ENCODE measurements around the gene KIF19. TPM values are rescaled to one million over a fixed set of nuclear protein-coding genes. Genes with fewer than 3 reads are reported as not detected.

The KIF19 gene
- total and polyA plus RNA-seq, 2 of the 8 experiments (the other 6 are each of a cell fraction or from before 2014, with no cell fraction given): 0.52 to 0.77 TPM

GRCh38 chr17:74383141-74383540, 57.1 kb downstream of the KIF19 start:
- H3K14ac ChIP-seq (ENCODE audit: insufficient read length): no peak overlapping the region
- no peaks in the 10 kb centered on the region for H3K27me3 ChIP-seq (replicated peaks in 1 of 4; ENCODE audit: control insufficient read depth in 3 of 4, extremely low read depth in 1 of 4, insufficient read depth in 3 of 4, low read length in 3 of 4)
- no peak overlapping the region for H4K8ac ChIP-seq (ENCODE audit: extremely low read depth, insufficient read depth, low read length)
- no peaks in the 10 kb centered on the region for H3K36me3 ChIP-seq (ENCODE audit: control insufficient read depth in 2 of 4, insufficient read depth in 4 of 4, low read length in 3 of 4)
- H3K23ac ChIP-seq (ENCODE audit: insufficient read length): no peak overlapping the region
- H4K5ac ChIP-seq (ENCODE audit: insufficient read length, low read depth, low read length): no peak overlapping the region
- H2BK15ac ChIP-seq (ENCODE audit: low read length): no peak overlapping the region
- ChIA-PET POLR2A (ENCODE audit: partially characterized antibody) (no interaction called here), CTCF (ENCODE audit: partially characterized antibody) (interaction anchor here (0.9 to 8.4 kb wide), 4 partner anchors 8 to 95 kb away, joined by 3 to 106 read pairs (median 4); partner anchors contain the start of gene GPR142)
- no peak overlapping the region for H2AK5ac ChIP-seq (ENCODE audit: low read depth, low read length)
- H4K20me1 ChIP-seq (replicated peaks in 1 of 2; ENCODE audit: control insufficient read depth in 1 of 2, insufficient read depth in 2 of 2, low read length in 2 of 2): no peaks in the 10 kb centered on the region
- peaks cover 5 to 17% (median 15%) of the 10 kb centered on the region in 4 experiments for H3K4me1 ChIP-seq (replicated peaks in 1 of 4; ENCODE audit: control insufficient read depth in 3 of 4, insufficient read depth in 4 of 4, low read length in 3 of 4)
- H3K27ac ChIP-seq (ENCODE audit: low read depth, low read length): no peak overlapping the region
- no peaks in the 10 kb centered on the region for H3K9me3 ChIP-seq (ENCODE audit: insufficient read depth in 2 of 2, low read depth in 1 of 2, low read length in 1 of 2)
- no peak overlapping the region for H4K91ac ChIP-seq (replicated peaks; ENCODE audit: insufficient read length, low read length)
- H3K4me2 ChIP-seq (ENCODE audit: insufficient read depth in 1 of 2, low read depth in 2 of 2, low read length in 2 of 2): no peak overlapping the region
- no peaks in the 10 kb centered on the region for H3K79me2 ChIP-seq (ENCODE audit: control insufficient read depth in 1 of 2, insufficient read depth in 2 of 2, low read length in 2 of 2)
- H3K56ac ChIP-seq (replicated peaks; ENCODE audit: insufficient read length, low read depth, low read length): no peak overlapping the region
- no peak overlapping the region for H2BK120ac ChIP-seq (replicated peaks; ENCODE audit: low read depth, low read length)
- DNase-seq (ENCODE audit: low read depth in 1 of 2, low spot score in 2 of 2) (no peak), FAIRE-seq (no peak)
- WGBS, 2 experiments (ENCODE audit: extremely low coverage in 1 of 2, insufficient coverage in 1 of 2, insufficient read length in 1 of 2, insufficient replicate concordance in 2 of 2, low coverage in 1 of 2, low lambda C conversion rate in 2 of 2, missing lambda C conversion rate in 1 of 2): 85% methylated on average over 4 of the region's 5 CpGs; no CpG with 5 or more reads in 1 of the 2 experiments
- H3K79me1 ChIP-seq (ENCODE audit: low read depth, low read length): no peaks in the 10 kb centered on the region
- H3K23me2 ChIP-seq (ENCODE audit: low read depth, low read length): no peaks in the 10 kb centered on the region; the same call in 1 of the 2 replicates
- H3K9ac ChIP-seq (replicated peaks in 1 of 4; ENCODE audit: extremely low read depth in 1 of 4, low read depth in 3 of 4, low read length in 3 of 4): no peak overlapping the region
- no peak overlapping the region for H2BK12ac ChIP-seq (ENCODE audit: low read depth, low read length)
- H2AFZ ChIP-seq (ENCODE audit: low read length): no peak overlapping the region
- no peak overlapping the region for H2BK20ac ChIP-seq (ENCODE audit: low read length)
- H3K4ac ChIP-seq (replicated peaks; ENCODE audit: insufficient read length, low read depth, low read length): no peak overlapping the region
- H3K4me3 ChIP-seq (ENCODE audit: extremely low read depth in 1 of 4, insufficient read depth in 2 of 4, low read depth in 3 of 4, low read length in 4 of 4): no peak overlapping the region
- H2BK5ac ChIP-seq (ENCODE audit: low read depth, low read length): no peak overlapping the region
- H3K18ac ChIP-seq (ENCODE audit: extremely low read depth, low read length): no peak overlapping the region
- TF ChIP-seq SRF (IDR thresholded peaks at IDR 0.05; ENCODE audit: low read depth, low read length): no peak
- no peak for TF ChIP-seq KDM1A (IDR thresholded peaks at IDR 0.05; ENCODE audit: borderline replicate concordance, low read length)
- TF ChIP-seq CBX8 (IDR thresholded peaks at IDR 0.05; ENCODE audit: borderline replicate concordance, low read depth, low read length): no peak
- TF ChIP-seq HDAC6 (IDR thresholded peaks at IDR 0.05; ENCODE audit: low read depth, low read length): no peak
- TF ChIP-seq SIN3A (conservative IDR thresholded peaks at IDR 0.05 in 1 of 2, IDR thresholded peaks at IDR 0.05 in 1 of 2; ENCODE audit: low read depth in 1 of 2, low read length in 2 of 2): no peak
- no peak for TF ChIP-seq HDAC2 (IDR thresholded peaks at IDR 0.05; ENCODE audit: borderline replicate concordance in 1 of 2, low read depth in 2 of 2, low read length in 2 of 2)
- no peak for TF ChIP-seq BACH1 (IDR thresholded peaks at IDR 0.05; ENCODE audit: low read length)
- no peak for TF ChIP-seq MAFK (IDR thresholded peaks at IDR 0.05; ENCODE audit: low read depth, low read length)
- no peak for TF ChIP-seq BRCA1 (IDR thresholded peaks at IDR 0.05; ENCODE audit: low read depth, low read length)
- TF ChIP-seq, protein P1, sequence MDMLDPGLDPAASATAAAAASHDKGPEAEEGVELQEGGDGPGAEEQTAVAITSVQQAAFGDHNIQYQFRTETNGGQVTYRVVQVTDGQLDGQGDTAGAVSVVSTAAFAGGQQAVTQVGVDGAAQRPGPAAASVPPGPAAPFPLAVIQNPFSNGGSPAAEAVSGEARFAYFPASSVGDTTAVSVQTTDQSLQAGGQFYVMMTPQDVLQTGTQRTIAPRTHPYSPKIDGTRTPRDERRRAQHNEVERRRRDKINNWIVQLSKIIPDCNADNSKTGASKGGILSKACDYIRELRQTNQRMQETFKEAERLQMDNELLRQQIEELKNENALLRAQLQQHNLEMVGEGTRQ (IDR thresholded peaks at IDR 0.05; ENCODE audit: low read length): no peak
- no peak for TF ChIP-seq RNF2 (IDR thresholded peaks at IDR 0.05; ENCODE audit: borderline replicate concordance, low read depth, low read length, missing control alignments, poor library complexity, severe bottlenecking)
- no peak for TF ChIP-seq EZH2 (IDR thresholded peaks at IDR 0.05; ENCODE audit: low read depth, low read length, severe bottlenecking)

Data from H1 (cell line).